ENCODE results near the gene NPDC1. TPM values are rescaled to one million over a fixed set of nuclear protein-coding genes. Genes with fewer than 3 reads are reported as not detected.

NPDC1 gene
- total and polyA plus RNA-seq, 9 donors, result 32.1 to 63.4 (median 41.8) TPM

- no peak overlapping the region for H3K4me3 ChIP-seq (ENCODE audit: low read length)
- DNase-seq, result peak; percentile 54
- WGBS (ENCODE audit: insufficient coverage), result 45% methylated on average over 13 of the region's 16 CpGs
- H3K27ac ChIP-seq (ENCODE audit: low read length), result peak overlapping the region; percentile 42
- H3K9me3 ChIP-seq (replicated peaks; ENCODE audit: control insufficient read depth, low read depth, low read length), result no peaks in the 10 kb centered on the region
- H3K27me3 ChIP-seq (ENCODE audit: control insufficient read depth, insufficient read depth, low read length), result peaks cover 29% of the 10 kb centered on the region
- H3K36me3 ChIP-seq (ENCODE audit: control insufficient read depth, insufficient read depth, low read length), result no peaks in the 10 kb centered on the region
- H3K4me1 ChIP-seq (ENCODE audit: control insufficient read depth, insufficient read depth, low read length), result peaks cover 51% of the 10 kb centered on the region
Measured at GRCh38 chr9:137057545-137057944, 11.6 kb upstream of the NPDC1 start.

- H3K4me1 ChIP-seq (ENCODE audit: control insufficient read depth, insufficient read depth, low read length), result peaks cover 54% of the 10 kb centered on the region
- WGBS (ENCODE audit: insufficient coverage), result 64% methylated on average over 8 of the region's 17 CpGs
- H3K9me3 ChIP-seq (replicated peaks; ENCODE audit: control insufficient read depth, low read depth, low read length), result no peaks in the 10 kb centered on the region
- H3K27ac ChIP-seq (ENCODE audit: low read length), result peak overlapping the region; percentile 42
- peaks cover 35% of the 10 kb centered on the region for H3K27me3 ChIP-seq (ENCODE audit: control insufficient read depth, insufficient read depth, low read length)
- DNase-seq, result peak; percentile 57
- H3K4me3 ChIP-seq (ENCODE audit: low read length), result no peak overlapping the region
- H3K36me3 ChIP-seq (ENCODE audit: control insufficient read depth, insufficient read depth, low read length), result no peaks in the 10 kb centered on the region
Measured at GRCh38 chr9:137056739-137057415, 10.9 kb upstream of the NPDC1 start.

- Histone ChIP-seq H3K4me3 (ENCODE audit: low read length) (no peak overlapping the region), H3K9me3 (replicated peaks; ENCODE audit: control insufficient read depth, low read depth, low read length) (no peaks in the 10 kb centered on the region), H3K36me3 (ENCODE audit: control insufficient read depth, insufficient read depth, low read length) (no peaks in the 10 kb centered on the region), H3K27ac (ENCODE audit: low read length) (peak overlapping the region; percentile 78), H3K4me1 (ENCODE audit: control insufficient read depth, insufficient read depth, low read length) (peaks cover 58% of the 10 kb centered on the region), H3K27me3 (ENCODE audit: control insufficient read depth, insufficient read depth, low read length) (peaks cover 46% of the 10 kb centered on the region)
- 18% methylated on average over 14 of the region's 28 CpGs for WGBS (ENCODE audit: insufficient coverage)
- DNase-seq, result peak; percentile 96
Measured at GRCh38 chr9:137055385-137056364, 9.7 kb upstream of the NPDC1 start.

GRCh38 chr9:137054932-137055384, 9.0 kb upstream of the NPDC1 start:
- 44% methylated on average over 14 of the region's 17 CpGs for WGBS (ENCODE audit: insufficient coverage)
- H3K9me3 ChIP-seq (replicated peaks; ENCODE audit: control insufficient read depth, low read depth, low read length), result no peaks in the 10 kb centered on the region
- no peak for DNase-seq
- peak overlapping the region; percentile 78 for H3K27ac ChIP-seq (ENCODE audit: low read length)
- H3K36me3 ChIP-seq (ENCODE audit: control insufficient read depth, insufficient read depth, low read length), result no peaks in the 10 kb centered on the region
- no peak overlapping the region for H3K4me3 ChIP-seq (ENCODE audit: low read length)
- peaks cover 58% of the 10 kb centered on the region for H3K4me1 ChIP-seq (ENCODE audit: control insufficient read depth, insufficient read depth, low read length)
- H3K27me3 ChIP-seq (ENCODE audit: control insufficient read depth, insufficient read depth, low read length), result peaks cover 53% of the 10 kb centered on the region

- Histone ChIP-seq H3K9me3 (replicated peaks; ENCODE audit: control insufficient read depth, low read depth, low read length) (no peaks in the 10 kb centered on the region), H3K4me1 (ENCODE audit: control insufficient read depth, insufficient read depth, low read length) (peaks cover 61% of the 10 kb centered on the region), H3K4me3 (ENCODE audit: low read length) (peak within 1 kb of the TSS; percentile 25), H3K27ac (ENCODE audit: low read length) (peak within 1 kb of the TSS; percentile 78), H3K27me3 (ENCODE audit: control insufficient read depth, insufficient read depth, low read length) (peaks cover 60% of the 10 kb centered on the region), H3K36me3 (ENCODE audit: control insufficient read depth, insufficient read depth, low read length) (no peaks in the 10 kb centered on the region)
- WGBS (ENCODE audit: insufficient coverage), result 10% methylated on average over 81 of the region's 90 CpGs
- DNase-seq, result no peak
Measured at GRCh38 chr9:137053944-137054931, 8.3 kb upstream of the NPDC1 start, which contains the start of gene ENTPD2. Gene ENTPD2 (minus strand): TSS chr9:137054061. CDS start chr9:137053997, 64 bp downstream.

- Histone ChIP-seq H3K36me3 (ENCODE audit: control insufficient read depth, insufficient read depth, low read length) (no peaks in the 10 kb centered on the region), H3K9me3 (replicated peaks; ENCODE audit: control insufficient read depth, low read depth, low read length) (no peaks in the 10 kb centered on the region), H3K27ac (ENCODE audit: low read length) (no peak overlapping the region), H3K4me1 (ENCODE audit: control insufficient read depth, insufficient read depth, low read length) (peaks cover 64% of the 10 kb centered on the region), H3K4me3 (ENCODE audit: low read length) (peak overlapping the region; percentile 25), H3K27me3 (ENCODE audit: control insufficient read depth, insufficient read depth, low read length) (peaks cover 69% of the 10 kb centered on the region)
- no peak for DNase-seq
- WGBS (ENCODE audit: insufficient coverage), result 8% methylated on average over 71 of the region's 71 CpGs
Measured at GRCh38 chr9:137052998-137053943, 7.3 kb upstream of the NPDC1 start.

- no peak for DNase-seq
- Histone ChIP-seq H3K9me3 (replicated peaks; ENCODE audit: control insufficient read depth, low read depth, low read length) (no peaks in the 10 kb centered on the region), H3K36me3 (ENCODE audit: control insufficient read depth, insufficient read depth, low read length) (no peaks in the 10 kb centered on the region), H3K4me3 (ENCODE audit: low read length) (no peak overlapping the region), H3K4me1 (ENCODE audit: control insufficient read depth, insufficient read depth, low read length) (peaks cover 54% of the 10 kb centered on the region), H3K27me3 (ENCODE audit: control insufficient read depth, insufficient read depth, low read length) (peaks cover 78% of the 10 kb centered on the region), H3K27ac (ENCODE audit: low read length) (no peak overlapping the region)
- 73% methylated on average over 3 of the region's 8 CpGs for WGBS (ENCODE audit: insufficient coverage)
Measured at GRCh38 chr9:137052293-137052692, 6.3 kb upstream of the NPDC1 start.

- 87% methylated on average over 11 of the region's 17 CpGs for WGBS (ENCODE audit: insufficient coverage)
Measured at GRCh38 chr9:137051145-137051724, 5.3 kb upstream of the NPDC1 start.

More at GRCh38 chr9:137051145-137051724, 5.3 kb upstream of the NPDC1 start:
- Histone ChIP-seq H3K4me1 (ENCODE audit: control insufficient read depth, insufficient read depth, low read length) (peaks cover 51% of the 10 kb centered on the region), H3K4me3 (ENCODE audit: low read length) (no peak overlapping the region), H3K27ac (ENCODE audit: low read length) (no peak overlapping the region), H3K27me3 (ENCODE audit: control insufficient read depth, insufficient read depth, low read length) (peaks cover 89% of the 10 kb centered on the region), H3K9me3 (replicated peaks; ENCODE audit: control insufficient read depth, low read depth, low read length) (no peaks in the 10 kb centered on the region), H3K36me3 (ENCODE audit: control insufficient read depth, insufficient read depth, low read length) (no peaks in the 10 kb centered on the region)
- no peak for DNase-seq

Measured in muscle of leg (tissue), 11 donors.